ENCODE measurements around the gene KIF16B. TPM values are rescaled to one million over a fixed set of nuclear protein-coding genes. Genes with fewer than 3 reads are reported as not detected.
"Not testable (repeated sequence)": the region's sequence is repeated elsewhere in the genome, so short reads cannot be mapped to it uniquely, and the experiment has no call there.

KIF16B gene
- total RNA-seq, 1 donor from 2014 or later = 9.1 TPM

DNA sequence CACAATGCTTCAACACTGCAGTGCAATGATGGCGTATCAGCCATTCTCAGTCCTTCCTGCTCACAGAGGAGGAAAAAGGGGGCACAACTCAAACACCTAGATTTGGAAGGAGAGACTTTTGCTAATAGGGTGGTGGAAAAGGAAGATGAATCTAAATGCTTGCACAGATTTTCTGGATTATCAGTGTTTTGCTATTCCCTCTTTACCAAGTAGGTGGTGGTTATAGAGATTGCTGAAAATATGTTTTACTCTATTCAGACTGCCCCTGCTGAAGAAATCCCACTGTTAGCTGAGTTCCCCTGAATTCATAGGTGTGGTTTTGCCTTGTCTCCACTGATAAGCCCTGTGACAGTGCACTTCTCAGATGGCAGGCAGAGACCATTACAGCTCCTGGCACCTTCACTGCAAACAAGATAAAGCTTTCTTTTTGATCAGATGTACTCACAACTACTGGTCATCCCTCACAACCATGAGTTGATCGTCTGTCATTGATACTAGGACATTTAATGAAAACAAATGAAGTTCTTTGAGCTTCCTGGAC lies 311.4 kb downstream of the KIF16B start:
- DNase-seq (no peak), ATAC-seq (ENCODE audit: low read depth) (no peak)
- Mint-ChIP-seq H3K4me1 (peaks cover 3% of the 10 kb centered on the region), H3K36me3 (ENCODE audit: low read depth) (peaks cover 6% of the 10 kb centered on the region), H3K27me3 (no peaks in the 10 kb centered on the region), H3K9me3 (peaks cover 9% of the 10 kb centered on the region), H3K4me3 (no peak overlapping the region), H3K27ac (no peak overlapping the region)
- ChIA-PET CTCF (no interaction called here), POLR2A (no interaction called here)
- intact Hi-C loops (cut with micrococcal nuclease) = no loop called here
- TF ChIP-seq, protein P1, sequence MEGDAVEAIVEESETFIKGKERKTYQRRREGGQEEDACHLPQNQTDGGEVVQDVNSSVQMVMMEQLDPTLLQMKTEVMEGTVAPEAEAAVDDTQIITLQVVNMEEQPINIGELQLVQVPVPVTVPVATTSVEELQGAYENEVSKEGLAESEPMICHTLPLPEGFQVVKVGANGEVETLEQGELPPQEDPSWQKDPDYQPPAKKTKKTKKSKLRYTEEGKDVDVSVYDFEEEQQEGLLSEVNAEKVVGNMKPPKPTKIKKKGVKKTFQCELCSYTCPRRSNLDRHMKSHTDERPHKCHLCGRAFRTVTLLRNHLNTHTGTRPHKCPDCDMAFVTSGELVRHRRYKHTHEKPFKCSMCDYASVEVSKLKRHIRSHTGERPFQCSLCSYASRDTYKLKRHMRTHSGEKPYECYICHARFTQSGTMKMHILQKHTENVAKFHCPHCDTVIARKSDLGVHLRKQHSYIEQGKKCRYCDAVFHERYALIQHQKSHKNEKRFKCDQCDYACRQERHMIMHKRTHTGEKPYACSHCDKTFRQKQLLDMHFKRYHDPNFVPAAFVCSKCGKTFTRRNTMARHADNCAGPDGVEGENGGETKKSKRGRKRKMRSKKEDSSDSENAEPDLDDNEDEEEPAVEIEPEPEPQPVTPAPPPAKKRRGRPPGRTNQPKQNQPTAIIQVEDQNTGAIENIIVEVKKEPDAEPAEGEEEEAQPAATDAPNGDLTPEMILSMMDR (IDR thresholded peaks at IDR 0.05) = no peak

DNA sequence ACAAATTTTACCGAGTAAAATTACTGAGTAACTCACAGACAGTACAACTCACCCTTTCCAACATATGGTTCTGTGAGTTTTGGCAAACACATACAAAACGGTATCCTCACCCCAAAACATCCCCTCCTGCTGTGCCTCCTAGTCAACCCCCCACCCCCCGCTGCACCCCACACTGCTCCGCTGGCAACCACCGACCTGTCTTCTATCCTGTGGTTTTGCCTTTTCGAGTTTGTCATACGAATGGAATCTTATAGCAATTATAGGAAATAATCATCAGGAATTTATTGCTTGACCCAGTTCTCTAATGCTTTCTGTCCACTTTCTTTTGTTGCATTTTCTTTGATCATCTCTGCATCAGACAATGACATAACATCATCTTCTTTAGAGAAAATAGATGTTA lies 312.3 kb downstream of the KIF16B start:
- no peak for DNase-seq
- peaks cover 6% of the 10 kb centered on the region for H3K9me3 Mint-ChIP-seq
- intact Hi-C loops (cut with micrococcal nuclease) = no loop called here
- peaks cover 3% of the 10 kb centered on the region for H3K36me3 Mint-ChIP-seq (ENCODE audit: low read depth)
- no peaks in the 10 kb centered on the region for H3K27me3 Mint-ChIP-seq
- TF ChIP-seq, protein P1 (IDR thresholded peaks at IDR 0.05) = no peak
- ChIA-PET POLR2A (no interaction called here), CTCF (no interaction called here)
- peaks cover 3% of the 10 kb centered on the region for H3K4me1 Mint-ChIP-seq
- no peak overlapping the region for H3K27ac Mint-ChIP-seq
- ATAC-seq (ENCODE audit: low read depth) = no peak
- no peak overlapping the region for H3K4me3 Mint-ChIP-seq

DNA sequence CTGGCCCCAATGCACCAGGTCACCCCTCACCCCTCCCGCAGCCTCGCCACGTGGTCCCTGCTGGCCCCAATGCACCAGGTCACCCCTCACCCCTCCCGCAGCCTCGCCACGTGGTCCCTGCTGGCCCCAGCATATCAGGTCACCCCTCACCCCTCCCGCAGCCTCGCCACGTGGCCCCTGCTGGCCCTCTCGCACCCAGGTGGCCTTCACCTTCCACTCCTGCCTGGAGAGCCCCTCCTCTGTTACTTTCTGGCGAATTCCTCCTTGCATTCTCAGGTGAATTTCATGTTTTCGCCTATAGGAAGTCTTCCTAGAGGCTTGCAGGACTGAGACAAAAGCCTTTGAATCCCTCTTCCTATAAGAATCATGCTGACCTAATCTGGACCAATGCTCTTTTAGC lies 313.1 kb downstream of the KIF16B start:
- H3K4me1 Mint-ChIP-seq; ATAC-seq (ENCODE audit: low read depth); H3K9me3 Mint-ChIP-seq; POLR2A ChIA-PET; H3K36me3 Mint-ChIP-seq (ENCODE audit: low read depth); DNase-seq; CTCF ChIA-PET; H3K27ac Mint-ChIP-seq; H3K27me3 Mint-ChIP-seq; H3K4me3 Mint-ChIP-seq; intact Hi-C loops (cut with micrococcal nuclease): not testable (repeated sequence)

DNA sequence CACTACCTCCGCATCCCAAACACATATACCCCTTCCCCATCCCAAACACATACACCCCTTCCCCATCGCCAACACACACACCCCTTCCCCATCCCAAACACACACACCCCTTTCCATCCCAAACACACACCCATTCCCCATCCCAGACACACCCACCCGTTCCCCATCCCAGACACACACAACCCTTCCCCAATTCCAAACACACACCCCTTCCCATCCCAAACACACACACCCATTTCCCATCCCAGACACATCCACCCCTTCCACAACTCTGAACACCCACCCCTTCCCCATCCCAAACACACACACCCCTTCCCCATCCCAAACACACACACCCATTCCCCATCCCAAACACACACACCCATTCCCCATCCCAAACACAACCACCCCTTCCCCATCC lies 314.5 kb downstream of the KIF16B start:
- Mint-ChIP-seq H3K27ac (no peak overlapping the region), H3K27me3 (no peaks in the 10 kb centered on the region), H3K4me3 (no peak overlapping the region), H3K9me3 (no peaks in the 10 kb centered on the region), H3K4me1 (peaks cover 2% of the 10 kb centered on the region), H3K36me3 (ENCODE audit: low read depth) (no peaks in the 10 kb centered on the region)
- DNase-seq (no peak), ATAC-seq (ENCODE audit: low read depth) (no peak)
- TF ChIP-seq, protein P1 (IDR thresholded peaks at IDR 0.05) = no peak
- CTCF ChIA-PET = no interaction called here
- intact Hi-C loops (cut with micrococcal nuclease) = no loop called here
- POLR2A ChIA-PET = no interaction called here

DNA sequence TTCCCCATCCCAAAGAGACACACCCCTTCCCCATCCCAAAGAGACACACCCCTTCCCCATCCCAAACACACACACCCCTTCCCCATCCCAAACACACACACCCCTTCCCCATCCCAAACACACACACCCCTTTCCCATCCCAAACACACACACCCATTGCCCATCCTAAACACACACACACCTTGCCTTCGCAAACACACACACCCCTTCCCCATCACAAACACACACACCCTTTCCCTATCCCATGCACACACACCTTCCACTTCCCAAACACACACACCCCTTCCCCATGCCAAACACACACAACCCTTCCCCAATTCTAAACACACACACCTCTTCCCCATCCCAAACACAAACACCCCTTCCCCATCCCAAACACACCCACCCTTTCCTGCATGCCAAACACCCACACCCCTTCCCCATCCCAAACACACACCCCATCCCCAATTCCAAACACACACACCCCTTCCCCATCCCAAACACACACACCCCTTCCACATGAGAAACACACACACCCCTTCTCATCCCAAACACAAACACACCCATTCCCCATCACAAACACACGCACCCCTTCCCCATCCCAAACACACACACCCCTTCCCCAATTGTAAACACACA lies 315.3 kb downstream of the KIF16B start:
- Mint-ChIP-seq H3K36me3 (ENCODE audit: low read depth) (no peaks in the 10 kb centered on the region), H3K9me3 (no peaks in the 10 kb centered on the region), H3K4me1 (no peaks in the 10 kb centered on the region), H3K4me3 (no peak overlapping the region), H3K27me3 (no peaks in the 10 kb centered on the region), H3K27ac (no peak overlapping the region)
- ChIA-PET POLR2A (no interaction called here), CTCF (no interaction called here)
- TF ChIP-seq, protein P1 (IDR thresholded peaks at IDR 0.05) = no peak
- intact Hi-C loops (cut with micrococcal nuclease) = no loop called here
- no peak for DNase-seq
- no peak for ATAC-seq (ENCODE audit: low read depth)

DNA sequence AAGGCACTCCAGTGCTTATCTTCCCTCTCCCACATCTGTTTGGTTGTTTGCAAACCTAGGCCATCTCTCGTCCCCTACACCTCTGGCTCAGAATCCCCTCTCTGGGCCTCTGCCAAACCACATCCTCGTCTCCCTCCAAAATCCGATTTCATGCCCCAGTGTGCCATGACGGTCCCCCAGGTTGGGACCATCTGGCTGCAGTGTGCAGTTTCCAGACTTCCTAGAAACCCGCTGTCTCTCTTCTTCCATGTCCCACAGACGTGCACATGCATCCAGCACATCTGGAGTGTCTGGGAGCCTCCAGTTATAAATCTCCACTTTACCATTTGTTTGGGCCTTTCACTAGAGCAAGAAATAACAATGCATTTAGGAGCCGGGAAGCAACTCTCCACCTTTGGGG lies 316.2 kb downstream of the KIF16B start:
- ATAC-seq (ENCODE audit: low read depth) = no peak
- Mint-ChIP-seq H3K27ac (no peak overlapping the region), H3K27me3 (no peaks in the 10 kb centered on the region), H3K4me1 (no peaks in the 10 kb centered on the region), H3K4me3 (no peak overlapping the region), H3K9me3 (no peaks in the 10 kb centered on the region), H3K36me3 (ENCODE audit: low read depth) (no peaks in the 10 kb centered on the region)
- ChIA-PET POLR2A (no interaction called here), CTCF (no interaction called here)
- intact Hi-C loops (cut with micrococcal nuclease) = no loop called here
- no peak for DNase-seq
- TF ChIP-seq, protein P1 (IDR thresholded peaks at IDR 0.05) = no peak

All from activated B cell treated with CpG ODN at 0.5 μM for 24 hours (primary cell).